SKM-1 treated with dmso at 0.1 percent for 144 hours (cell line): ENCODE measurements around the gene PKM.
A peak's percentile ranks its signal among the peaks of the same experiment; 100 is the strongest.
"Not testable (repeated sequence)": the region's sequence is repeated elsewhere in the genome, so short reads cannot be mapped to it uniquely, and the experiment has no call there.

Experiments
- DNase-seq: peaks from one replicate; lab custom pipeline; 2025; ENCODE audit not compliant: unreplicated experiment; lab: John Stamatoyannopoulos, UW

The PKM gene

GRCh38 chr15:72179950-72180581, 50.9 kb downstream of the PKM start:
- no peak for DNase-seq

- DNase-seq: no peak
Observed at GRCh38 chr15:72178976-72179585, 51.9 kb downstream of the PKM start.

GRCh38 chr15:72176743-72177142, 54.2 kb downstream of the PKM start:
- no peak for DNase-seq

- DNase-seq: no peak
Observed at GRCh38 chr15:72176159-72176558, 54.8 kb downstream of the PKM start.

GRCh38 chr15:72175186-72176044, 55.6 kb downstream of the PKM start:
- no peak for DNase-seq

GRCh38 chr15:72174551-72175165, 56.3 kb downstream of the PKM start:
- DNase-seq: no peak

GRCh38 chr15:72173864-72174550, 57.0 kb downstream of the PKM start:
- no peak for DNase-seq

GRCh38 chr15:72173401-72173800, 57.6 kb downstream of the PKM start:
- no peak for DNase-seq

- no peak for DNase-seq
Observed at GRCh38 chr15:72172796-72173195, 58.2 kb downstream of the PKM start.

- DNase-seq: not testable (repeated sequence)
Observed at GRCh38 chr15:72171978-72172377, 59.0 kb downstream of the PKM start.

GRCh38 chr15:72170691-72171090, 60.3 kb downstream of the PKM start:
- no peak for DNase-seq

GRCh38 chr15:72169921-72170611, 60.9 kb downstream of the PKM start:
- no peak for DNase-seq

- no peak for DNase-seq
Observed at GRCh38 chr15:72169236-72169920, 61.6 kb downstream of the PKM start.

GRCh38 chr15:72168808-72169190, 62.2 kb downstream of the PKM start:
- no peak for DNase-seq

- peak; percentile 20 for DNase-seq
Observed at GRCh38 chr15:72168131-72168807, 62.7 kb downstream of the PKM start.

- no peak for DNase-seq
Observed at GRCh38 chr15:72167445-72167844, 63.5 kb downstream of the PKM start.

GRCh38 chr15:72166716-72167417, 64.1 kb downstream of the PKM start:
- DNase-seq: no peak

- DNase-seq: no peak
Observed at GRCh38 chr15:72163719-72164118, 67.3 kb downstream of the PKM start.

- no peak for DNase-seq
Observed at GRCh38 chr15:72162569-72162968, 68.4 kb downstream of the PKM start.
